ENCODE results near the gene NUP37.

GRCh38 chr12:102031852-102032251 lies 88.1 kb downstream of the NUP37 start:
- TF ChIP-seq CTCF (IDR thresholded peaks at IDR 0.05), result no peak
- no peak for TF ChIP-seq POLR2A (IDR thresholded peaks at IDR 0.05)
